ENCODE data around the gene RGS5. TPM values are rescaled to one million over a fixed set of nuclear protein-coding genes. Genes with fewer than 3 reads are reported as not detected.
A peak's percentile ranks its signal among the peaks of the same experiment; 100 is the strongest.

RGS5 gene
- total and polyA plus RNA-seq, 2 donors (not counting 3 experiments of a cell fraction or from before 2014, with no cell fraction given) = 287 to 770 TPM

GRCh38 chr1:163195728-163196448 lies 6.8 kb downstream of the RGS5 start:
- Histone ChIP-seq H3K27ac (ENCODE audit: insufficient read depth, low read depth, low read length) (peak overlapping the region; percentile 79), H3K4me1 (ENCODE audit: control insufficient read depth, extremely low read depth, insufficient read depth, low read length) (peaks cover 53% of the 10 kb centered on the region), H3K4me3 (replicated peaks in 1 of 3; ENCODE audit: insufficient read depth in 1 of 3, low read depth in 1 of 3, low read length in 3 of 3) (no peak overlapping the region), H4K20me1 (replicated peaks; ENCODE audit: control insufficient read depth, extremely low read depth, insufficient read depth, low read length) (no peaks in the 10 kb centered on the region), H3K27me3 (ENCODE audit: control insufficient read depth in 2 of 2, insufficient read depth in 2 of 2, low read length in 2 of 2) (no peaks in the 10 kb centered on the region), H3K9ac (replicated peaks; ENCODE audit: extremely low read depth, insufficient read depth, low read length) (peak overlapping the region; percentile 45), H3K9me1 (replicated peaks; ENCODE audit: control insufficient read depth, extremely low read depth, insufficient read depth, low read length) (no peaks in the 10 kb centered on the region), H3K36me3 (ENCODE audit: control insufficient read depth in 2 of 2, extremely low read depth in 1 of 2, insufficient read depth in 2 of 2, low read length in 2 of 2) (peaks cover 0 to 4% of the 10 kb centered on the region in 2 experiments), H3K4me2 (ENCODE audit: insufficient read depth, low read length) (peak overlapping the region; percentile 91), H3K9me3 (replicated peaks; ENCODE audit: control insufficient read depth, insufficient read depth, low read length) (no peaks in the 10 kb centered on the region), H2AFZ (ENCODE audit: low read depth, low read length) (no peak overlapping the region), H3K79me2 (ENCODE audit: control insufficient read depth, insufficient read depth, low read length) (peaks cover 87% of the 10 kb centered on the region)
- TF ChIP-seq POLR2A (IDR thresholded peaks at IDR 0.05; ENCODE audit: low read depth, low read length) (peak; percentile 48), FOS (IDR thresholded peaks at IDR 0.05; ENCODE audit: borderline replicate concordance, insufficient read depth, low read length) (peak; percentile 96), POLR2AphosphoS5 (IDR thresholded peaks at IDR 0.05; ENCODE audit: insufficient read depth, low read depth, low read length) (peak; percentile 83), EZH2 (IDR thresholded peaks at IDR 0.05; ENCODE audit: borderline replicate concordance, low read depth, low read length, severe bottlenecking) (no peak), MAX (IDR thresholded peaks at IDR 0.05; ENCODE audit: insufficient read depth, insufficient read length) (no peak), GATA2 (IDR thresholded peaks at IDR 0.05; ENCODE audit: insufficient read depth, insufficient read length, low read depth, low read length) (peak; percentile 99), MYC (IDR thresholded peaks at IDR 0.05; ENCODE audit: low read depth, low read length) (no peak), CTCF (IDR thresholded peaks at IDR 0.05; ENCODE audit: extremely low read depth in 1 of 2, insufficient read depth in 1 of 2, low read depth in 1 of 2, low read length in 2 of 2) (no peak), JUN (IDR thresholded peaks at IDR 0.05; ENCODE audit: borderline replicate concordance, insufficient read depth, insufficient read length, low read depth) (peak; percentile 79)
- intact Hi-C loops (cut with micrococcal nuclease) (loop anchor here (1.0 to 2.0 kb wide), 3 partner anchors 23 to 119 kb away; no protein-coding TSS in a partner anchor), dilution Hi-C loops (cut with MboI; ENCODE audit: extremely low pct_ligation_motif_present, low sequenced_read_pairs) (loop anchor here (25.0 kb wide), 1 partner anchor 309 kb away; no protein-coding TSS in a partner anchor)
- DNase-seq (ENCODE audit: low read depth, low spot score) = peak; percentile 97
- FAIRE-seq = peak; percentile 98
- no TSS peak for BruUV-seq (replicated peaks)
- ChIA-PET CTCF (interaction anchor here (1.0 to 3.6 kb wide), 8 partner anchors 17 to 342 kb away, joined by 3 to 18 read pairs (median 4); partner anchors contain the start of gene NUF2), POLR2A (no interaction called here)
